HepG2 (cell line): ENCODE data around the gene CDK15. TPM values are rescaled to one million over a fixed set of nuclear protein-coding genes. Genes with fewer than 3 reads are reported as not detected.

Source experiments
- CBFB ChIP-seq: sonication (generic); formaldehyde crosslinking; IDR thresholded peaks from 2 replicates; pipeline ENCODE4 v1.4.0; 2020; ENCODE audit warnings: missing genetic modification reagents
- CHCHD3 ChIP-seq: sonication (generic); formaldehyde crosslinking; IDR thresholded peaks from 2 replicates; pipeline ENCODE4 v1.8.0; 2022; ENCODE audit warnings: mild to moderate bottlenecking, missing genetic modification reagents, moderate library complexity
- DNMT3B ChIP-seq: conservative IDR thresholded peaks from 2 replicates; pipeline ENCODE4 v1.6.1; 2016; ENCODE audit warnings: missing biosample characterization, control low read depth
- HDAC6 ChIP-seq: fragments of 200-600 bp; sonication (generic); IDR thresholded peaks from 2 replicates; pipeline ENCODE4 v1.7.0; 2017; ENCODE audit warnings: mild to moderate bottlenecking, antibody characterized with exemption, low read length, low read depth
- IKZF4 ChIP-seq: sonication (generic); formaldehyde crosslinking; IDR thresholded peaks from 2 replicates; pipeline ENCODE4 v1.5.1; 2020; ENCODE audit warnings: borderline replicate concordance, mild to moderate bottlenecking, low read depth, missing genetic modification reagents; ENCODE audit errors: not compliant biosample characterization
- MAF1 ChIP-seq: sonication (generic); formaldehyde crosslinking; IDR thresholded peaks from 2 replicates; pipeline ENCODE4 v1.5.0; 2020; ENCODE audit warnings: missing genetic modification reagents, borderline replicate concordance
- MAZ ChIP-seq, 2 experiments: sonication (generic) in 1 of 2; formaldehyde crosslinking in 1 of 2; IDR thresholded peaks; 2 replicates each; pipeline versions ENCODE4 v1.5.0 to v1.6.1; 2012 to 2020; ENCODE audit warnings: low read depth in 2 of 2, mild to moderate bottlenecking in 2 of 2, borderline replicate concordance in 1 of 2, improper control_type of control experiment in 1 of 2, low read length in 1 of 2, missing genetic modification reagents in 1 of 2, moderate library complexity in 1 of 2
- MZF1 ChIP-seq: sonication (generic); formaldehyde crosslinking; IDR thresholded peaks from 2 replicates; pipeline ENCODE4 v1.8.1; 2023; ENCODE audit warnings: mild to moderate bottlenecking, missing genetic modification reagents, borderline replicate concordance
- NKX3-1 ChIP-seq: sonication (generic); formaldehyde crosslinking; IDR thresholded peaks from 2 replicates; pipeline ENCODE4 v1.5.0; 2020; ENCODE audit warnings: missing genetic modification reagents
- PLRG1 ChIP-seq: fragments of 450-650 bp; conservative IDR thresholded peaks from 2 replicates; pipeline ENCODE4 v1.6.1; 2016
- RAD51 ChIP-seq: fragments of 450-650 bp; IDR thresholded peaks from 2 replicates; pipeline ENCODE4 v1.6.1; 2016; ENCODE audit warnings: borderline replicate concordance
- THAP11 ChIP-seq: IDR thresholded peaks from 2 replicates; pipeline ENCODE4 v1.6.1; 2016; ENCODE audit warnings: missing biosample characterization, missing genetic modification reagents
- ZFP36 ChIP-seq: fragments of 150-350 bp; IDR thresholded peaks from 2 replicates; pipeline ENCODE4 v1.6.1; 2018; ENCODE audit warnings: borderline replicate concordance, low read length, low read depth; ENCODE audit not compliant: partially characterized antibody
- ZNF335 ChIP-seq: sonication (generic); formaldehyde crosslinking; IDR thresholded peaks from 2 replicates; pipeline ENCODE4 v1.4.0; 2020; ENCODE audit warnings: missing genetic modification reagents
- polyA plus RNA-seq, 8 experiments: library from polyadenylated mRNA; depleted of rRNA in 3 of 8; stranded (reverse) in 7 of 8; unstranded in 1 of 8; fragments of >200 nt; fragmentation: Illumina TruSeq in 4 of 8; extraction: Trizol in 4 of 8; gene quantifications; 2 replicates each; pipeline versions ENCODE4 v1.2.1 to v1.2.3, GENCODE V29; 2011 to 2016; ENCODE audit warnings: low read depth in 4 of 8, missing spikeins in 1 of 8, mixed read lengths in 1 of 8; ENCODE audit not compliant: insufficient read depth in 1 of 8
- total RNA-seq, 5 experiments: library from RNA; depleted of rRNA; stranded (reverse); fragments of >200 nt; fragmentation: Illumina TruSeq; extraction: Trizol; gene quantifications; 2 replicates each; pipeline ENCODE4 v1.2.3, GENCODE V29; 2016; ENCODE audit warnings: low read depth in 1 of 5
- TF ChIP-seq, protein P1 (sequence below): sonication (generic); formaldehyde crosslinking; IDR thresholded peaks from 2 replicates; pipeline ENCODE4 v1.9.0; 2021; ENCODE audit warnings: mild to moderate bottlenecking, missing genetic modification reagents
- TF ChIP-seq, protein P2 (sequence below): sonication (generic); formaldehyde crosslinking; conservative IDR thresholded peaks from 2 replicates; pipeline ENCODE4 v1.4.0; 2020; ENCODE audit warnings: mild to moderate bottlenecking, missing genetic modification reagents, moderate library complexity
- TF ChIP-seq, protein P3 (sequence below): sonication (generic); formaldehyde crosslinking; IDR thresholded peaks from 2 replicates; pipeline ENCODE4 v1.8.1; 2023; ENCODE audit warnings: mild to moderate bottlenecking, missing genetic modification reagents

The CDK15 gene
- total and polyA plus RNA-seq, 2 of the 13 experiments (the other 11 are each of a cell fraction or from before 2014, with no cell fraction given) = not detected

GRCh38 chr2:201866643-201867473 is 60.5 kb downstream of the CDK15 start (continued):
- TF ChIP-seq MAF1 (no peak), PLRG1 (no peak), THAP11 (no peak), NKX3-1 (CRISPR knock-in tag) (no peak), CBFB (no peak), ZNF335 (no peak), CHCHD3 (CRISPR knock-in tag) (no peak), HDAC6 (no peak), ZFP36 (no peak), MAZ (IDR thresholded peaks at IDR 0.05; ENCODE audit: borderline replicate concordance, low read depth, low read length) (no peak), MAZ (CRISPR knock-in tag; IDR thresholded peaks at IDR 0.05; ENCODE audit: low read depth) (no peak), IKZF4 (CRISPR knock-in tag) (no peak), DNMT3B (CRISPR knock-in tag) (no peak), MZF1 (CRISPR knock-in tag) (no peak), RAD51 (no peak)
- TF ChIP-seq, protein P1, sequence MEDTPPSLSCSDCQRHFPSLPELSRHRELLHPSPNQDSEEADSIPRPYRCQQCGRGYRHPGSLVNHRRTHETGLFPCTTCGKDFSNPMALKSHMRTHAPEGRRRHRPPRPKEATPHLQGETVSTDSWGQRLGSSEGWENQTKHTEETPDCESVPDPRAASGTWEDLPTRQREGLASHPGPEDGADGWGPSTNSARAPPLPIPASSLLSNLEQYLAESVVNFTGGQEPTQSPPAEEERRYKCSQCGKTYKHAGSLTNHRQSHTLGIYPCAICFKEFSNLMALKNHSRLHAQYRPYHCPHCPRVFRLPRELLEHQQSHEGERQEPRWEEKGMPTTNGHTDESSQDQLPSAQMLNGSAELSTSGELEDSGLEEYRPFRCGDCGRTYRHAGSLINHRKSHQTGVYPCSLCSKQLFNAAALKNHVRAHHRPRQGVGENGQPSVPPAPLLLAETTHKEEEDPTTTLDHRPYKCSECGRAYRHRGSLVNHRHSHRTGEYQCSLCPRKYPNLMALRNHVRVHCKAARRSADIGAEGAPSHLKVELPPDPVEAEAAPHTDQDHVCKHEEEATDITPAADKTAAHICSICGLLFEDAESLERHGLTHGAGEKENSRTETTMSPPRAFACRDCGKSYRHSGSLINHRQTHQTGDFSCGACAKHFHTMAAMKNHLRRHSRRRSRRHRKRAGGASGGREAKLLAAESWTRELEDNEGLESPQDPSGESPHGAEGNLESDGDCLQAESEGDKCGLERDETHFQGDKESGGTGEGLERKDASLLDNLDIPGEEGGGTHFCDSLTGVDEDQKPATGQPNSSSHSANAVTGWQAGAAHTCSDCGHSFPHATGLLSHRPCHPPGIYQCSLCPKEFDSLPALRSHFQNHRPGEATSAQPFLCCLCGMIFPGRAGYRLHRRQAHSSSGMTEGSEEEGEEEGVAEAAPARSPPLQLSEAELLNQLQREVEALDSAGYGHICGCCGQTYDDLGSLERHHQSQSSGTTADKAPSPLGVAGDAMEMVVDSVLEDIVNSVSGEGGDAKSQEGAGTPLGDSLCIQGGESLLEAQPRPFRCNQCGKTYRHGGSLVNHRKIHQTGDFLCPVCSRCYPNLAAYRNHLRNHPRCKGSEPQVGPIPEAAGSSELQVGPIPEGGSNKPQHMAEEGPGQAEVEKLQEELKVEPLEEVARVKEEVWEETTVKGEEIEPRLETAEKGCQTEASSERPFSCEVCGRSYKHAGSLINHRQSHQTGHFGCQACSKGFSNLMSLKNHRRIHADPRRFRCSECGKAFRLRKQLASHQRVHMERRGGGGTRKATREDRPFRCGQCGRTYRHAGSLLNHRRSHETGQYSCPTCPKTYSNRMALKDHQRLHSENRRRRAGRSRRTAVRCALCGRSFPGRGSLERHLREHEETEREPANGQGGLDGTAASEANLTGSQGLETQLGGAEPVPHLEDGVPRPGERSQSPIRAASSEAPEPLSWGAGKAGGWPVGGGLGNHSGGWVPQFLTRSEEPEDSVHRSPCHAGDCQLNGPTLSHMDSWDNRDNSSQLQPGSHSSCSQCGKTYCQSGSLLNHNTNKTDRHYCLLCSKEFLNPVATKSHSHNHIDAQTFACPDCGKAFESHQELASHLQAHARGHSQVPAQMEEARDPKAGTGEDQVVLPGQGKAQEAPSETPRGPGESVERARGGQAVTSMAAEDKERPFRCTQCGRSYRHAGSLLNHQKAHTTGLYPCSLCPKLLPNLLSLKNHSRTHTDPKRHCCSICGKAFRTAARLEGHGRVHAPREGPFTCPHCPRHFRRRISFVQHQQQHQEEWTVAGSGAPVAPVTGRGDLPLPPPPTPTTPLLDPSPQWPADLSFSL (CRISPR knock-in tag) = 0 out of 2 replicates have a peak, but pooled peaks have one; percentile 17
- TF ChIP-seq, protein P2, sequence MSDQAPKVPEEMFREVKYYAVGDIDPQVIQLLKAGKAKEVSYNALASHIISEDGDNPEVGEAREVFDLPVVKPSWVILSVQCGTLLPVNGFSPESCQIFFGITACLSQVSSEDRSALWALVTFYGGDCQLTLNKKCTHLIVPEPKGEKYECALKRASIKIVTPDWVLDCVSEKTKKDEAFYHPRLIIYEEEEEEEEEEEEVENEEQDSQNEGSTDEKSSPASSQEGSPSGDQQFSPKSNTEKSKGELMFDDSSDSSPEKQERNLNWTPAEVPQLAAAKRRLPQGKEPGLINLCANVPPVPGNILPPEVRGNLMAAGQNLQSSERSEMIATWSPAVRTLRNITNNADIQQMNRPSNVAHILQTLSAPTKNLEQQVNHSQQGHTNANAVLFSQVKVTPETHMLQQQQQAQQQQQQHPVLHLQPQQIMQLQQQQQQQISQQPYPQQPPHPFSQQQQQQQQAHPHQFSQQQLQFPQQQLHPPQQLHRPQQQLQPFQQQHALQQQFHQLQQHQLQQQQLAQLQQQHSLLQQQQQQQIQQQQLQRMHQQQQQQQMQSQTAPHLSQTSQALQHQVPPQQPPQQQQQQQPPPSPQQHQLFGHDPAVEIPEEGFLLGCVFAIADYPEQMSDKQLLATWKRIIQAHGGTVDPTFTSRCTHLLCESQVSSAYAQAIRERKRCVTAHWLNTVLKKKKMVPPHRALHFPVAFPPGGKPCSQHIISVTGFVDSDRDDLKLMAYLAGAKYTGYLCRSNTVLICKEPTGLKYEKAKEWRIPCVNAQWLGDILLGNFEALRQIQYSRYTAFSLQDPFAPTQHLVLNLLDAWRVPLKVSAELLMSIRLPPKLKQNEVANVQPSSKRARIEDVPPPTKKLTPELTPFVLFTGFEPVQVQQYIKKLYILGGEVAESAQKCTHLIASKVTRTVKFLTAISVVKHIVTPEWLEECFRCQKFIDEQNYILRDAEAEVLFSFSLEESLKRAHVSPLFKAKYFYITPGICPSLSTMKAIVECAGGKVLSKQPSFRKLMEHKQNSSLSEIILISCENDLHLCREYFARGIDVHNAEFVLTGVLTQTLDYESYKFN (CRISPR knock-in tag) = peak; percentile 41
- TF ChIP-seq, protein P3, sequence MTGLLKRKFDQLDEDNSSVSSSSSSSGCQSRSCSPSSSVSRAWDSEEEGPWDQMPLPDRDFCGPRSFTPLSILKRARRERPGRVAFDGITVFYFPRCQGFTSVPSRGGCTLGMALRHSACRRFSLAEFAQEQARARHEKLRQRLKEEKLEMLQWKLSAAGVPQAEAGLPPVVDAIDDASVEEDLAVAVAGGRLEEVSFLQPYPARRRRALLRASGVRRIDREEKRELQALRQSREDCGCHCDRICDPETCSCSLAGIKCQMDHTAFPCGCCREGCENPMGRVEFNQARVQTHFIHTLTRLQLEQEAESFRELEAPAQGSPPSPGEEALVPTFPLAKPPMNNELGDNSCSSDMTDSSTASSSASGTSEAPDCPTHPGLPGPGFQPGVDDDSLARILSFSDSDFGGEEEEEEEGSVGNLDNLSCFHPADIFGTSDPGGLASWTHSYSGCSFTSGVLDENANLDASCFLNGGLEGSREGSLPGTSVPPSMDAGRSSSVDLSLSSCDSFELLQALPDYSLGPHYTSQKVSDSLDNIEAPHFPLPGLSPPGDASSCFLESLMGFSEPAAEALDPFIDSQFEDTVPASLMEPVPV (CRISPR knock-in tag) = no peak
